ENCODE data around the gene SLC25A42.

DNA sequence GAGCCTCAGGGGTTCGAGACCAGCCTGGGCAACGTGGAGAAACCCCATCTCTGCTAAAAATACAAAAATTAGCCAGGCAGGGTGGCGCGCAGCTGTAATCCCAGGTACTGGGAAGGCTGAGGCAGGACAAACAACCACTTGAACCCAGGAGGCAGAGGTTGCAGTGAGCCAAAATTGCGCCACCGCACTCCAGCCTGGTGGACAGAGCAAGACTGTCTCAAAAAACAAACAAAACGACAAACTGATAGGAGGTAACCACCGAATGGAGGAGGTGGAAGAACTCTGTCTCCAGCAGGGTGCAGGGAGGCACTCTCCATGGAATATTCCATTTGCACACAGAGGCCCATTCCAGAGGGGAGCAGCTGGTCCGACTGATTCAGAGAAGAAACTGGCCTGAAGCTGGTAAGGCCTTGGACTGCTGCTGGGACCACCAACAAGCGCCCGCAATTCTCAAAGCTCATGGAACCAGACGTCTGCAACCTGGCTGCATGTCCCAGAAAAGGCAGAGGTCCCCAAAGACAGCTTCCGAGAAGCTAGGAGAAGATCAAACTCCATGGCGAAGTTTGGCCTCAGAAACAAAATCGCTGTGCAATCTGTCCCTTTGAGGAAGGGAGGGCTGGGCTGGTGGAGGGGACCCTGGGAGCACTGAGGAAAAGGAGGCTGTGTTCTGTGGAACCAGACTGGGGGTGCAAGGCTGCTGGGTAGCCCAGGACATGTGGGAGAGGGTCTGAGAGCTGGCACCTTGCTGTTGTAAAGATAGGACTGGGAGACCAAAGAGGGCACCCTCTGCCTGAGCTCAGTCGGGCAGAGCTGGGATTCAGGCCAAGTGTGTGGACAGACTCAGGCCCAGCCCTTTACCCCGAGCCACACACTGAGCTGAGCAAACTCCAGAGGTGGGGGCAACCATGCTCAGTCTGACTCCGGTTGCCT, 35.2 kb downstream of the SLC25A42 start:
- TF ChIP-seq, protein P1, sequence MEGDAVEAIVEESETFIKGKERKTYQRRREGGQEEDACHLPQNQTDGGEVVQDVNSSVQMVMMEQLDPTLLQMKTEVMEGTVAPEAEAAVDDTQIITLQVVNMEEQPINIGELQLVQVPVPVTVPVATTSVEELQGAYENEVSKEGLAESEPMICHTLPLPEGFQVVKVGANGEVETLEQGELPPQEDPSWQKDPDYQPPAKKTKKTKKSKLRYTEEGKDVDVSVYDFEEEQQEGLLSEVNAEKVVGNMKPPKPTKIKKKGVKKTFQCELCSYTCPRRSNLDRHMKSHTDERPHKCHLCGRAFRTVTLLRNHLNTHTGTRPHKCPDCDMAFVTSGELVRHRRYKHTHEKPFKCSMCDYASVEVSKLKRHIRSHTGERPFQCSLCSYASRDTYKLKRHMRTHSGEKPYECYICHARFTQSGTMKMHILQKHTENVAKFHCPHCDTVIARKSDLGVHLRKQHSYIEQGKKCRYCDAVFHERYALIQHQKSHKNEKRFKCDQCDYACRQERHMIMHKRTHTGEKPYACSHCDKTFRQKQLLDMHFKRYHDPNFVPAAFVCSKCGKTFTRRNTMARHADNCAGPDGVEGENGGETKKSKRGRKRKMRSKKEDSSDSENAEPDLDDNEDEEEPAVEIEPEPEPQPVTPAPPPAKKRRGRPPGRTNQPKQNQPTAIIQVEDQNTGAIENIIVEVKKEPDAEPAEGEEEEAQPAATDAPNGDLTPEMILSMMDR (IDR thresholded peaks at IDR 0.05) = no peak
- no peak for TF ChIP-seq POLR2A (IDR thresholded peaks at IDR 0.05)
